Measurements from ENCODE around the gene TEX261.
"Not testable (repeated sequence)": the region's sequence is repeated elsewhere in the genome, so short reads cannot be mapped to it uniquely, and the experiment has no call there.

The TEX261 gene

GRCh38 chr2:70994699-70995425, at the start of gene TEX261:
TSS of gene TEX261 (minus strand) at chr2:70994873. CDS start at chr2:70994757, 116 bp downstream.
- in situ Hi-C loops (cut with MboI; ENCODE audit: low sequenced_read_pairs), result no loop called here

DNA sequence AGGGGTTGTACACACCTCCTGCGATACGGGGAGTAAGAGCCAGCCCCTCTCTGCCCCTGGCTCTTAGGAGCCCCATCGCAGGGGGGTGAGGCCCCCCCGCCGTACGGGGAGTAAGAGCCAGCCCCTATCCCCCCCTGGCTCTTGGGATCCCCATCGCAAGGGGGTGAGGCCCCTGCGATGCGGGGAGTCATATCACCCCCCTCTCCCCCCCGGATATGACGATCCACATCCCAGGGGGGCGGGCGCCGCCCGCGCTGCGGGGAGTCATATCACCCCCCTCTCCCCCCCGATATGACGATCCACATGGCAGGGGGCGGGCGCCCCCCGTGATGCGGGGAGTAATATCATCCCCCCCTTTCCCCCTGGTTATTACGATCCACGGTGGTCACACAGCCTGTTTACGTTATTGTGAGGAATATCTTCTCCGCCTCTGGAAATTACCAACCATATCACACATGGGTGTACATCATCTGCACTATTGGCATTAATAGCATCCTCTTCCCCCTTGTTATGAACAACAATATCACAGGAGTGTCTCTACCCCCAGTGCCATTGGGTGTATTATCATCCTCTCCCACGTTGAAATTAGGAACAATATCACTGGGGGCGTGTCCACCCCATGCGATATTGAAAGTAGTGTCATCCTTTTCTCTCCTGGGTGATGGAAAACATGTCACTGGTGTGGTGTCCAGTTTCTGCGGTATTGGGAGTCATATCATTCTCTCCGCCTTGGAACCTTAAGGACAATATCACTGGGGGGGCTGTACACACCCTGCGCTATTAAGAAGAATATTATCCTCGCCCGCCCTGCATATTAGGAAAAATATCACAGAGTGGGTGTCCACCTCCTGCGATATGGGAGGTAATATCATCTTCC, 49.1 kb upstream of the TEX261 start:
- in situ Hi-C loops (cut with MboI; ENCODE audit: low sequenced_read_pairs), result no loop called here

DNA sequence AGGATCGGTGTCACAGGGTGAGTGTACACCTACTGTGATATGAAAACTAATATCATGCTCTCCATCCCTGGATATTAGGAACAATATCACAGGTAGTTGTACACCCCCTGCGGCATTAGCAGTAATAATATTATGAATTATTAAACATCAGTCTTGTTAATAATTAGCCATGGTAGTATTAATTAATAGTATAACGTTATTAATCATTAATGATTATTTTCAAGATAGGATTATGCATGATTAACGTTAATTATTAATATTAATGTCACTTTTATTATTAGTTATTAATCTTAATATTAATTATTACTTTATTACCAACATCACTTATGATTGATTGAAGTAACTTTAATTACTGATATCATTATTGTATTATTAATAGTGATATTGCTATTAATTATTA, 47.6 kb upstream of the TEX261 start:
- in situ Hi-C loops (cut with MboI; ENCODE audit: low sequenced_read_pairs), result no loop called here

- in situ Hi-C loops (cut with MboI; ENCODE audit: low sequenced_read_pairs), result not testable (repeated sequence)
Measured at GRCh38 chr2:71036296-71036695, 41.6 kb upstream of the TEX261 start.

GRCh38 chr2:71023553-71024243, 29.0 kb upstream of the TEX261 start:
- in situ Hi-C loops (cut with MboI; ENCODE audit: low sequenced_read_pairs), result not testable (repeated sequence)

GRCh38 chr2:71021394-71021793, 26.7 kb upstream of the TEX261 start:
- in situ Hi-C loops (cut with MboI; ENCODE audit: low sequenced_read_pairs), result not testable (repeated sequence)

GRCh38 chr2:71019989-71020388, 25.3 kb upstream of the TEX261 start:
- in situ Hi-C loops (cut with MboI; ENCODE audit: low sequenced_read_pairs), result not testable (repeated sequence)

GRCh38 chr2:71018625-71019024, 24.0 kb upstream of the TEX261 start:
- in situ Hi-C loops (cut with MboI; ENCODE audit: low sequenced_read_pairs), result no loop called here

DNA sequence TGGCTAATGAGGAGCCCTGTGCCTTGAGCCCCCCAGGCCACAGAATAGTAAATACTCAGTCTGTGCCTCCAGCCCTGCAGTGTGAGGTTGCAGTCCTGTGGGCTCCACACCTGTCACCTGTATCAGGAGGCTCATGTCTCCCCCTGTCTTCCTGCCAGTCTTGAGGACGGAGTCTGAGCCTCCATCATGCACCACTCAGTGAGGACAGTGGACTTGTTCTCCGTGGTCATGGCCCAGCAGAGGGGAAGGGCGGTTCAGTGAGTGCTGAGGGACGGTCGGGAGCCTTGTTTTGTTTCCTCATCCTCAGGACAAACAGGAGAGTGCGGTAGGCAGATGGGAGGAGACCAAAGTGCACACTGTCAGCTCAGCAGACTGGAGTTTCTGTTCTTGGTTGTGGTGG, 17.1 kb upstream of the TEX261 start:
- in situ Hi-C loops (cut with MboI; ENCODE audit: low sequenced_read_pairs), result not testable (repeated sequence)

DNA sequence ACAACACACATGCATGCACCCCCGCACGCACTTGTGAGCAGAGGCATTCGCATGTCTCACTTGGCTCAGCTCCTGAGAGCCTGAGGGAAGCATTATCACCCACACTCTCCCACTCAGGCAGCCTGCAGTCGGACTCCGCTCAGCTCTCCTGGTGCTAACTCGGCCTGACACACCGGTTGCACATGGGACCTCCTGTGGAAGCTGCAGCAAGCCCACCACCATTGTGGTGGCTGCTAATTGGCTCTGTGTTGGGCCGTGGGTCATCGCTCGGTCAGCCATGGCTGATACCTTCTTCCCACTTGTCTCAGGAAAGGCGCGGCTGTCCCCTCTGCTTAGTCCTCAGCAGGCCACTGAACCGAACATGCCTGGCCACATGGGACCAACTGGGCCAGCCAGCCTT, 13.7 kb upstream of the TEX261 start:
- in situ Hi-C loops (cut with MboI; ENCODE audit: low sequenced_read_pairs), result no loop called here

- in situ Hi-C loops (cut with MboI; ENCODE audit: low sequenced_read_pairs), result no loop called here
Measured at GRCh38 chr2:71006955-71007799, 12.5 kb upstream of the TEX261 start.

- in situ Hi-C loops (cut with MboI; ENCODE audit: low sequenced_read_pairs), result no loop called here
Measured at GRCh38 chr2:71006323-71006722, 11.7 kb upstream of the TEX261 start.

GRCh38 chr2:71005271-71006202, 10.9 kb upstream of the TEX261 start:
- in situ Hi-C loops (cut with MboI; ENCODE audit: low sequenced_read_pairs), result no loop called here

DNA sequence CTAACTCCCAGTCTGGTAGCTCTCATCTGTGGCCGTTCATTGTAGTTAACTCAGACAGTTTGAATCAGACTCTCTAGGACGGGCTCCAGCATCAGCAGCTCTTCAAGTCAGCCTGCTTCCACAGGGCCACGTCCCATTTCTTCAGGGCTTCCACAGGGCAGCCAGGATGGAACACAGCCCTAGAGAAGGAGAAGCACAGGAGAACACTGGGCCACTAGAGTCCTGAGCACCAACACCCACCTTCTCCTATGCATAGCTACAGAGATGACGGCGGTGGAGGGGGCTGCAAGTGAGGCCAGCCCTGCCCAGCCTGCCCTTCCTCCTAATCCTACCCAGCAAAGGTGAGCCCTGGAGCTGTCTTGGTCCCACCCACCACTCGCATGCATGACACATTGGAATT, 10.2 kb upstream of the TEX261 start:
- in situ Hi-C loops (cut with MboI; ENCODE audit: low sequenced_read_pairs), result no loop called here

DNA sequence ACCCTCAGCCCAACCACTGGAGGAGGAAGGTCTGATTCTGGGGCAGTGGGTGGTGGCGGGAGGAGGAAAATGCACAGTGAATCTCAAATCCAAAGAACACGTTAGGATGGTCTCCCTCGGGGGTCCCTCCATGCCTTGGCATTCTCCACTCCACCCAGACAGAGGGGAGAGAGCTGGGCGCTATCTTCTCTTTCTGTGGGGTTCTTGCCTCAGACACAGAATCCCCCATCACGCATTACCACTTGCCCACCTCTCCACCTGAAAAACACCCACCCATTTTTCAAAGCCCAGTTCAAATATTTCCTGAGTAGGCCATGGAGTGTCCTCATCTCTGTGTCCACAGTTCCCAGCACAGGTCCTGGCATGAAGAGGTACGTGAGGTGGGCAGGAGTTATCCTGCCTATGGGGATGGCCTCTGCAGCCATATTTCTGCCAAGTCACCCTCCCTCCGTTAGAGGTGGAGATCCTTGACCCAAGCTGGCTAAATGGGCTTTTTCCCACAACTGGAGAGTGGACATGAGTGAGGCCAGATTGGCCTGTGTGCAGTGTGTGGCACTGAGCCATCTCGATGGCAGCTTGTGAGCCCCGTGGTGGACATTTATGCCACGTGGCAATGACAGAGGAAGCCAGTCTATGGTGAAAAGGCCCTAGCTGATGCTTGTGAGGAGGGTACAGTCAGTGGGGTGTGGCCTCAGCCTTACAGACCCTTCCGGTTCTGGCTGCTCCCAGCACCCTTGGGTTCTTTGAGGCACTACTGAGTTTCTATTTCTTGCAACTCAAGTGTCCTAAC, 9.5 kb upstream of the TEX261 start:
- in situ Hi-C loops (cut with MboI; ENCODE audit: low sequenced_read_pairs), result no loop called here

- in situ Hi-C loops (cut with MboI; ENCODE audit: low sequenced_read_pairs), result no loop called here
Measured at GRCh38 chr2:71003396-71003795, 8.7 kb upstream of the TEX261 start.

DNA sequence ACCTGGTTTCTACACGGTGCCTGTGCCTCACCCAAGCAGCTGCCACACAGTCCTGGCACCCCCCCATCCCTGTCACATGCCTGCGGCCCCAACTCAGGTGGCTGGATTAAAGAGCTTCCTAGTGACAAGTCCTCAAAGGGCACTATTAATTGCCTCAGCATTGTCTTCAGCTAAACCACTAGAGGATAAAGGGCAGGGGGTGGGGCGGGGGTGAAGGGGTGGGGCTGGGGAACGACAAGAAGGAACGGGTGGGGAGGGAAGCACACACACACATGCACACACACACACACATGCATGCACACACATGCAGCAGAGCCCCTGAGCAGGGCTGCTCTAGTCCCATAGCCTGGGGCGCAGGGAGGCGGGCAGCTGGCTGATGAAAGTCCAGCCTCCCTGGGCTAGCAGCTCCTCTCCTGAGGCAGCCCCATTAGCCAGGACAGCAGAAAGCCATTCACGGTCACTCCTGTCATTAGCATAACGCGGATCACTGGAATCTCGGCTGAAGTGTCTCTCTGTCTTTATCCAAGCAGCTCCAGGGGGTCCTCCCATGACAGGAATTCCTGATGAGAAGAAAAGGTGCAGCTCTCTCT, 7.4 kb upstream of the TEX261 start:
- in situ Hi-C loops (cut with MboI; ENCODE audit: low sequenced_read_pairs), result no loop called here

DNA sequence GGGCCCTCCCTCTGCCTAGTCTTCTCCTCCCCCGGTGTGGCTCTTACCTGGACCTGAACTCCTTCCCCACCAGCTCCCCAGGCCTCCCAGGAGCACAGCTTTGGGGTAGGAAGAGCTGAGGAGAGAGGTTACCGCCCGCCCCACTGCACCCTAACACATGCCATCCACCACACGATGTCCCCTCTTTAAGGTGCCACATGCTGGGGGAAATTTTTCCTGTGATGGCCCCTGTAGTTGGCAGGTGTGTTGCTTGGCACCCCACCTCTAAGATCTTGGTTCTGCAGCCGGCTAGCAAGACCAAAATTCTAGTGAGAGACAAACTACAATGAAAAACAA, 6.9 kb upstream of the TEX261 start:
- in situ Hi-C loops (cut with MboI; ENCODE audit: low sequenced_read_pairs), result no loop called here
